SH-SY5Y (cell line): ENCODE data around the gene PUS7L.

Experiments
- GATA2 ChIP-seq: IDR thresholded peaks from 2 replicates; pipeline ENCODE4 v1.6.1; 2011; ENCODE audit warnings: mild to moderate bottlenecking, low read depth, low read length
- GATA3 ChIP-seq: IDR thresholded peaks from 2 replicates; pipeline ENCODE4 v1.6.1; 2011; ENCODE audit warnings: low read depth, mild to moderate bottlenecking, low read length, moderate library complexity

DNA sequence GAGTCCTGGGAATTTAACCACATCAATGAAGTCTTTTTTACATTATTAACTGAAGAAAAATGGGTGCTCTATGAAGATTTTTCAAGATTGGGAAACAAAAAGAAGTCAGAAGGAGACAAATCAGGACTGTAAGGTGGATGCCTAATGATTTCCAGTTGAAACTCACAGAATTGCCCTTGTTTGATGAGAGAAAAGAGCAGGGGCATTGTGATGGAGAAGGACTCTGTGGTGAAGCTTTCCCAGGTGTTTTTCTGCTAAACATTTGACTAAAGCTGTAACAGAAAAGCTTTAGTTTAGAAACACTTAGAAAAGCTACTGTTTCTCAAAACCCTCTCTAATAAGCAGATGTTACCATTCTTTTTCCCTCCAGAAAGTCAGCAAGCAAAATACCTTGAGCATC, 5.9 kb upstream of the PUS7L start:
- TF ChIP-seq GATA3 (no peak), GATA2 (no peak)
